ENCODE measurements around the gene IGSF5.
"Not testable (repeated sequence)": the region's sequence is repeated elsewhere in the genome, so short reads cannot be mapped to it uniquely, and the experiment has no call there.

Gene IGSF5

DNA sequence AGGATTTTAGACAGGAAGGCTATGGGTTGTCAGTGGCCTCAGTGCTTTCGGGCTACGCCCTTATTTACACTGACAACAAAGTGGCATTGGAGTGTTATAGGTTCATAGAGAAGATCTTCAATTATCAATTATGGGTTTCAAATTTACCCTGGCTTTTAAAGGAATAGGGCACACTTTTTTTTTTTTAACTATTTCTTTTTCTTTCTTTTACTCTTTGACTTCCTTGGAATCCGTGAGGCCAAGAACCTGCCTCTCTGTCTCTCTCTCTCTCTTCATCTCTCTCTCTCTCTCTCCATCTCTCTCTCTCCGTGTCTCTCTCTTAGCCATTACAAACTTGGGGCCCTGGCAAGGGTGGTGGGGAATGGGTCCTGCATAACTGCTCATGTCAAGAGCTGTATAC lies at the start of gene IGSF5:
IGSF5 (plus strand) TSS at position 301 of the 400 bp plus-strand sequence. CDS start 327 bp downstream, outside the sequence.
- DNase-seq (ENCODE audit: low read depth), result not testable (repeated sequence)

DNA sequence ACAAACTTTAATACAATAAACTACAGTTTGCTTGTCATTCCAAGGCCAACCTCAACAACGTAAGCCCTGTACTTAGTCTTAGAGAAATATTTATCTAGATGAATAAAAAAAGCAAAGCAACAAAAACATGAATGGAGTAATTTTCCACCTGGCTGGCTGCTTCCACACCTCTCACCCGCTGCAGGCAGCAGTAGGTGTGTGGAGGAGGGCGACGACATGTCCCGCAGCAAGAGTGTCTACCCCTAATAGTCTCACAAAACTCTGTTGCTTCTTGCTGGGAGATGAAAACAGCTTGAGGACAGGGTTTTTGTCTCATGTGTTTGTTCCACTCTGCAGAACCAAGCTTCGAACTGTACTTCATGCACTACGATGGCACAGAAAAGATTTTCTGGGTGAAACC lies 48.8 kb upstream of the IGSF5 start:
- no peak for DNase-seq (ENCODE audit: low read depth)

DNA sequence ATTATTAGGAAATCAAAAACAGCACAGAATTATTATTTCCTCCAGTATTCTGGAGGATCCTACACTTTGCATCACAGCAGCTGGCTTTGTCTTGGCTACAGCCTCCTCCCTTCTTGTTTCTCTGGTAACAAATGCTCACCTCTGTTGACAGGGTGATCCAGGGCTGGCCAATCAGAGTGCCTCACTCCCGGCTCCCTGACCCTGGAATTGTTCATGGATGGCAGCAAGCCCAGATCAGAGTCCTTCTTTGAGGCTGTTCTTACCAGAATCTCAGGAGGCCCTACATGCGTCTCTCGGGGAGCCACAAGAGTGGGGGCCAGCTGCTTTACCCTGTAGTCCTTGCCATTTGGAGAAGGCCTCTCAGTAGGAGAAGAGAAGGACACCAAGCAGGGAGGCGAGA lies 48.4 kb upstream of the IGSF5 start:
- DNase-seq (ENCODE audit: low read depth), result no peak

DNA sequence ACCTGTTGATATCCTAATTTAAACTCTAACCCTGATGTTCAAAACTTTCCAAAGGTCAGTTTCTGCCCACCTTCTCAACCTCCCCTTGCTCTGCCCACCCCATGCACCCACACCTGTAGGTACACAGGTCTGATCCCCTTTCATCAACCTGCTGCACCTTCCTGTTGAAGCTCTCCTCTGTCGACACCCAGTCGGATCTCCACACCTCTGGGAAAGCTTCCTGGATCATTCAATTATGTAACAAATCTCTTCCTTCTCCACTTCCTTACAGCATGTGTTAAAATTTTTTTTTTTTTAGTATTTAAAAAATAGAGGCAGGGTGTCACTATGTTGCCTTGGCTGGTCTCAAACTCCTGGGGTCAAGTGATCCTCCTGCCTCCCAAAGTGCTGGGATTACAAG lies 44.7 kb upstream of the IGSF5 start:
- DNase-seq (ENCODE audit: low read depth), result no peak

DNA sequence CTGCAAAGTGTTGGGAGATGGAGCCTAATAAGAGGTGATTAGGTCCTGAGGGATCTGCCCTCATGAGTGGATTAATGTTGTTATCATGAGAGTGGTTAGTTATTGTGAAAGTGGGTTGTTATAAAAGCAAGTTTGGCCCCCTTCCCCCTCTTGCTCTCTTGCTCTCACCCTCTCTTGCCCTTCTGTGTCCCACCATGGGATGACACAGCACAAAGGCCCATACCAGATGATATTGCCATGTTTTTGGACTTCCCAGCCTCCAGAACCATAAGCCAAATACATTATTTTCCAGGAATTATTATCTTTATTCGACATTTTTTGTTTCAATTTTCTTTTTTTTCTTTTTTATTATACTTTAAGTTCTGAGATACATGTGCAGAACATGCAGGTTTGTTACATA lies 41.4 kb upstream of the IGSF5 start:
- DNase-seq (ENCODE audit: low read depth), result no peak

DNA sequence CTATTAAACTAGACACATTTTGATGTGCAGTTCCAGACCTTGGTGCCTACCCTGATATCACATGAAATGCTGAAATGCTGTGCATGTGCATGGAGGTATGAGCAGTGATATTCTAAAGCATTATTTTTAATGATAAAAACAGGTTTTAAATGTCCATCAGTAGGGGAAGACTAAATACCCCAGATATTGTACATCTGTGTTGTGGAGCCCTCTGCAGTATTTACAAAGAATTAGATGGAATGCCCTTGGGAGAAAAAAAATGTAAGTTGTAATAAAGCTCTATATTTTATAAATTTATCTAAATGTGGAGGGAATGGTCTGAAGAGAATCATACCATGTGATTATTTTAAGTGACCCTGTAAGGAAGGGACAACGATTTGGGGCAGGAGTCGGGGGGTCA lies 39.1 kb upstream of the IGSF5 start:
- no peak for DNase-seq (ENCODE audit: low read depth)

DNA sequence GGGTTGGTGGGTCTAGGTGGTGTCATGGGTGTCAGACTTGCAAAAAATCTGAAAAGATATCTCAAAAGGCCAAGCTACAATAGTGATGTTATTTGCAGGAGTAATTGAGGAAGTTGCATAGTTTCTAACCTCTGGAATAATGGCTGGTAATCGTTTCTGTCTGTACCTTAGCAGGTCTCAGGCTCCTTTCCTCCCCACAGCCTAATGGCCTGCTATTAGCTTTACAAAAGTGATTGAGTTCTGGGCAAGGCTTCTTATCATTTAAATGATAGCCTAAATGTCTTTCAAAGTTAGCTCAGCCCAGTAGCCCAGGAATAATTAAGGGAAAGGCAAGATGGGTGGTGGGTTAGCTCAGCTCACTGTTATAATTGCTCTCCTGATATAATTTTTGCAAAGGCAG lies 37.7 kb upstream of the IGSF5 start:
- no peak for DNase-seq (ENCODE audit: low read depth)

DNA sequence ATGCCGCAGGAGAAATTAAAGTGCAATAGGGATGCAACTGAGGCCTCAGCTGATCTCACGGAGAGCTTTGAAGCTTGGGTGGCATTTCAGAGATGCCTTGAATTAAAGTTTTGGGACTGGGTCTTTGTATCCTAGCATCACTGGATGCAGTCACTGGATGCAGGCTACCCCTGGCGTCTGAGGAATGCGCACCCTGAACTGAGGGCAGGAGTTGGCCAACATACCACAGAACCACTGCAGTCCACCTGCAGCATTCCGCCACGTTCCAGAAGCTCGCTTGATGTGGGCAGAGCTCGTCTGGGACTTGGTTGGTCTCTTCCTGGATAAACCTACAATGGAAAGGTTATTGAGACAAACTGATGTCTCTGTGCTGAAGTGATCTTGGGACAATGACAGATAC lies 34.1 kb upstream of the IGSF5 start:
- DNase-seq (ENCODE audit: low read depth), result no peak

DNA sequence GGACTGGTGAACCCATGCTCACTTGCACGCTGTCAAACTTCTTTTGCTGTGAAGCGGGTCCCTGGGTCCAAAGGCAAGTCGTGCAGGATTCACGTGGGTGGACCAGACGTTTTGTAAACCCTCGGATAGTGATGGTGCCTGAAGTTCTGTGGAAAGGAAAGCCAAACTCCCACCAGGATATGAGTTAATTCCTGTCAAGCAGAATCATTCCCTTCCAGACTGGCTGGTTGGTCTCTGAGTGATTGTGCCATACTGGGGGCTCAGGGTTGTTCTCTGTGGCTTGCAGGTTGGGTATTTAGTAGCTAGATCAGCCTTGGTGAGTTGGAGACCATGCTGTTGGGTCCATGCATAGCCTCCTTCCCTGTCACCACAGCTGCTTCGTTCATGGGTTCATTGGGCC lies 32.7 kb upstream of the IGSF5 start:
- DNase-seq (ENCODE audit: low read depth), result no peak

DNA sequence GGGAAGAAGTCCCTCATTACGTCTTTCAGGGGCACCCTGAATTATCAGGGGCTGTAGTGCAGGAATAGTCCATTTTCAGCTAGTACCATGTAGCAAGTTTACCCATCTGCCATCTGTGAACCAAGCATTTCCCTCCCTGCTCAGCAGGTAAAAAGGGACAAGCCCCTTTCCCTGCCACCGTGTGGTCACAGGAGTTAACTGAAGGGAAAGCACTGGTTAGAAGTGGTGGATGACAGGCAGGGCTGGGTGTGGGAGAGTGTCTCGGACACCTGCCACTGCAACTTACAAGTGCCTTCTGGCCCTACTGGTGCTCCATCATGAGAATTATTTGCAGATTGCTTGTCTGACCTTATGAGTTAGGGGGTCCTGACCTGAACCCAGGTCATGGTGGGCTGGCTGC lies 32.0 kb upstream of the IGSF5 start:
- DNase-seq (ENCODE audit: low read depth), result no peak

DNA sequence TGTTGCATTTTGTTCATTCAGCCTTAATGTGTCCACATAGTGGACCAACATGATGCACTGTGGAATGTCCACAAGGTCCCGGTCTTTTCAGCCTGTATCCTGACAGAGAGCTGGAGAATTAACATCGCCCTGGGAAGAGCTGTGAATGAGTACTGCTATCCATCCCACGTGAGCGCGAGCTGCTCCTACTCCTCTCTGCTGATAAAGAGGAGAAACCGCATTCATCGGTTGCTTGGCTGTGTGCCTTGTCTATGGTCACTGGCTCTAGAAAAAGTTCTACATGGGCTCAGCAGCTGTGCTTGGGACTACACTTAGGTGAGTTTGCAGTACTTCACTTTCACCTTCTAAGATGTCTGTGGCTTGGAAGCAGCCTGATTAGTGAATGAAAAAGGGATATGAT lies 31.1 kb upstream of the IGSF5 start:
- no peak for DNase-seq (ENCODE audit: low read depth)

DNA sequence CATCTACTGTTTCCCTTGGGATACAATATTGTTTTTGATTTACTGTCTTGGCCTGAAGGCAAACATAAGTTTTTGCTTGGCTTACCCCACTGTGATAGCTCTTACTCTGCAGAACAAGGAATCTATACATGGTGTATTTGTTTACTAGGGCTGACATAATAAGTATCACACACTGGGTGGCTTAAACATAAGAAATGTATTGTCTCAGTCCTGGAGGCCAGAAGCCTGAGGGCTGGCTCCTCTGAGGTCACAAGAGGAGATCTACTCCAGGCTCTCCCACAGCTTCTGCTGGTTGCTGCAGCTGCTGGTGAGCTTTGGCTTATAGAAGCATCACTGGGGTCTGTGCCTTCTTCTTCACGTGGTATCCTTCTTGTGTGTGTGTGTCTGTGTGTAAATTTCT lies 30.7 kb upstream of the IGSF5 start:
- DNase-seq (ENCODE audit: low read depth), result no peak

DNA sequence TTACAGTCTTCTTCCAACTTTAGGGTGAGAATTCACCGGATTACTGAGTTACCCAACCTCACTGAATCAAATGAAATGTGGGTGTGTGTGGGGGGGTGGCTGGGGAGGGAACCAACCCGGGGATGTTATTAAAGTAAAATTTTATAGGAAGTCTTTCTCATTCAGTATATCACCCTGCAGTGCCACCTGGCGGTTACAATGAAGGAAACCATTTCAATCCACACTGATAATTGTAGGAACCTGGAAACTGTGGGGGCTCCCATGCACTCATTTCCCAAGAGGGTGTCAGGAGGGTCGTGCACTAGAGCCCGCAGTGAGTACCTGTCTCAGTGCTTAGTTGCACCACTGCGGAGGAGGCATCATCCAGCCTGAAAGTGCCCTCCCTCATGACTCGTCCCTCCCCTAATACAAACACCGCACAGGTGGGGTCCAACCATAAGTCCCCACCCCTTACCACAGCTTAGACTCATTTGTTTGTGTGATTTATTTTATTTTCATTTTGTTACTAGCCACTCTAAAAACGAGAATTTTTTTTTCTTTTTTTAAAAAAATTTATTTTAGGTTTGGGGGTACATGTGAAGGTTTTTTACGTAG lies 29.1 kb upstream of the IGSF5 start:
- DNase-seq (ENCODE audit: low read depth), result peak; percentile 1

DNA sequence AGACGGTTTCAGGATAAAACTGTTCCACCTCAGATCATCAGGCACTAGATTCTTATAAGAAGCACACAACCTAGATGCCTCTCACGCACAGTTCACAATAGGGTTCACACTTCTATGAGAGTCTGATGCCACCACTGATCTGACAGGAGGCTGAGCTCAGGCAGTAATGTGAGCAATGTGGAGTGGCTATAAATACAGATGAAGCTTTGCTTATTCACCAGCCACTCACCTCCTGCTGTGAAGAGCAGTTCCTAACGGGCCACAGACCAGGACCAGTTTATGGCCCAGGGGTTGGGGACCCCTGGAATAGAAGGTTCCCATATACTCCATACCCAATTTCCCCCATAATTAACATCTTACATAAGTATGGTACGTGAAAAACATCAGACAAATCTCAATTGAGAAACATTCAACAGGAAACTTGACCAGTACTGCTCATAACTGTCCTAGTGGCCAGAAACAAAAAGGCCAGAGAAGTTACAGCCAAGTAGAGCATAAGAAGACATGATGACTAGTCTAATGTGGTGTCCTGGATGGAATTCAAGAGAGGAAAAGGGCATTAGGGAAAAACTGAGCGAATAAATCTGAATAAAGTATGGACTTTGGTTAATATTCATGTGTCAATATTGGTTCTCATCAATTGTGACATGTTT lies 24.7 kb upstream of the IGSF5 start:
- no peak for DNase-seq (ENCODE audit: low read depth)

DNA sequence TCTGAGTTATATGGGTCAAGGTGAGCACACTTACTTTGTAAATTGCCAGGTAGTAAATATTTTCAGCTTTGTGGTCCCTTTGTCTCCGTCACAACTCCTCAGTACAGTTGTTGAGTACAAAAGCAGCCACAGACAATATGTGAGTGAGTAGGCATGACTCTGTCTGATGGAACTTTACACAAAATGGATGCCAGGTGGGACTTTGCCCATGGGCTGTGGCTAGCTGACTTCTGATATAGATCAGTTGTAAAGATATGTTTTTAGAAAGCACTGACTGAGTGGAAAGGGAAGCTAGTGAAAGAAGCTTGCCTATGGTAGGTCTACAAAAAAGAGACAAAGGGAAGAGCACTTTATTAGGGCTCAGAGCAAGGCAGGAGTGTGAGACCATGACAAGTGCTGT lies 23.1 kb upstream of the IGSF5 start:
- no peak for DNase-seq (ENCODE audit: low read depth)

DNA sequence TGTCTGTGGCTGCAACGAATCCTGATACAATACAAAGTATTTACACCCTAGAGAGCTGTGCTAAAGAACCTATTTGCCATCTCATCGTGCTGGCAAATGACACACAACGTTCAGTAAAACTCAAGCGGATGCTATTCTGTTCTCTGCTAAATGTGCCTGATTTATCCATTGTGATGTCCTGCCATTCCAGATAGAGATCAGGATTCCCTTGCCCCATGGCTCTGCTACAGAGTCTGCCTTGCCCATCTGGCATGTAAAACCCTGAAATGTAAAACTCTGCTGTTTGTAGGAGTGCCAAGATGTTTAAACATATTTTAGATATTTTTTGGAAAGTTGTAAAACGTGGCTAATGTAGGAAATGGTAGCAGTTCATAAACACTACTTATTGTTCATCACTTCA lies 20.0 kb upstream of the IGSF5 start:
- no peak for DNase-seq (ENCODE audit: low read depth)

DNA sequence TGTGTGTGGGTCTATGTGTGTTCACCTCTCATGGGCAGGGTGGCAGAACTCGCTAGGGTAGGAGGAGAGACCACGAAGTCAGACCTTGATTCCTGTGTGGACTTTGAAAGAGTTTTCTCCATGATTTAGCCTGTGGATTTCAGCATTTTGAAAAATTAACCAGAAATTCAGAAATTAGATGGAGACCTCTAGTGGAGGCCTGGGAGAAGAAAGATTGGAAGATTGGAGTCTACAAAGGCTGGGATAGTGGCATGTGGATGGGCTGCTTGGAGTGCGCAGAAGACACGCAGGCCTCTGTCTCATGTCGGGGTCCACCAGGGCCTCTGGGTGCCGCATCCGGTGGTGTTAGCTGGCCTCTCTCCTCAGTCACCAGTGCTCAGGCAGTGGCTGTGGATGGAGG lies 18.9 kb upstream of the IGSF5 start:
- DNase-seq (ENCODE audit: low read depth), result no peak

DNA sequence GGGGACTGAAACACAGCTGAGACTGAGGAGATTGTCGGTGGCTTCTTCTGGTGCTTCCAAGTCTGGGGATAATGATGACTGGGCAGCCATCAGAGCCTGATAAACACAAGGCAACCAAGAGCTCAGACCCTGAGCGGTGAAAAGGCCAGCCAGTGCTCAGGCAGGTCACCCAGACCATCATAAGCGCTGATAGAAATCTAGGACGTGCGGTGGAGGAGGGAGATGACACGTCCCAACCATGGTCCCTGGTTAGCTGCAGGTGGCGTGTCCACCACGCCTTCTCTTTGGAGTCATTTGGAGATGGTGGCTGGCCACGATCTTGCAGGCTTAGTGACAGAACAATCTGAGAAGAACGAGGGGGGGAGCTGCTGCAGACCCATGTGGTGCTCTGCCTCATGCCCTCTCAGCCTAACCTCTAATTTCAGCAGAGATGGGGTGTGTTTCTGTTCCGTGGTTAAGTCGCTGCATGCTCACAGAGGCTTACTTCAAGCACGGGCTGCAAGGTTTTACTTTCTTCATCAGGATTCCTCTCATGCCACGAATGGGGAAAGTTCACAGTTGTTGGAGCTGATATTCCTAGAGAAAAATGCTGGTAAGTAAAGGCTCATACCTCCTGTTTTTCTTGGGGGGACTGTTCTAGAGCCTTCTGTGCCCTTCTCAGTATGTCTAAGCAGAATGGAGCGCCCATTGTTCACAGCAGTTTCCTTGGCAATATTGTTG lies 17.4 kb upstream of the IGSF5 start:
- DNase-seq (ENCODE audit: low read depth), result no peak

DNA sequence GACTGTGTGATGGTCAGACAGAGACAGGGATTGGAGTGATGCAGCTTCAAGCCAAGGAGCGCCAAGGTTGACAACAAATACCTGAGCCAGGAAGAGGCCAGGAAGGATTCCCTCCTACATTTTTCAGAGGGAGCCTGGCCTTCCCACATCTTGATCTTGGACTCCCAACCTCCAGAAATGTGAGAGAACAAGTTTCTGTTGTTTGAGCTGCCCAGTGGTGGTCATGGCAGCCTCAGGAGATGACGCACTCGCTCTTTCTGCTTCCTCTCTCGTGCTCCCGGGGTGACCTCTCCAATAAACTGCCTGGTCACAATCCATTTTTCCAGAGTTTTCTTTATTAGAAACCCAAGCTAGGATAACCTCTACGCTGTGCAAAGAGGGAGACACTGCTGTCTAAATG lies 16.6 kb upstream of the IGSF5 start:
- no peak for DNase-seq (ENCODE audit: low read depth)

DNA sequence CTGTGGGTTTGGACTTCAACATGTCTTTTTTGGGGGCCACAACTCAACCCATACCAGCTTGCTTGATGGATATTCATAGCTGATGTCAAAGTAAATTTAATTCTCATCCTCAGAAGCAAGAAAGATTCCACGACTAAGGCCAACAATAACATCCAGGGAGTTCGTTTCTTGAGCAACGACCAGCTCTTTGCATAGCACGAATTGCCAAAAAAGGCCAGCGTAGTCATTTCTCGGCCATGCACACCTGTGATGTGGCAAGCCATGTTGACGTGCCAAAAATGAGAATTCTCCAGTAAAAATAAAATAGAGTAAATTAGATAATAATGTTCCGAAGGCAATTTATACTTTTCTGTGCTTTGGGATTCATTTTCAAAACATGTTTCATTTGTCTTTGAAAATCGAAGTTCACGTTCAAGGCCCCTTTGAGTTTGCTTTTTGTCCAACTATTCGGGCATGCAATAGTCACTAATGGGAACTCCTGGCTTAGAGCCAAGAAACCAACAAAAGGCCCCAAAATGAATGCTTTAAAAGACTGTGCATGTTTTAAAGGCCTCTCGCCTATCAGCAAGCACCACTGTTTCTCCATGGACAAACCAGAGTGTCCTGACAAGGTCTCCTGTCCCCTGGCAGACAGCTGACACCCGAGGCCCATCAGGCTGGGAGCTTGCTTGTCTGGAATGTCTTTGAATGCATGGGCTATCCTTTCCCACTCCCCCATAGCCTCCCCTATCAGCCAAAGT lies 14.4 kb upstream of the IGSF5 start:
- DNase-seq (ENCODE audit: low read depth), result no peak

DNA sequence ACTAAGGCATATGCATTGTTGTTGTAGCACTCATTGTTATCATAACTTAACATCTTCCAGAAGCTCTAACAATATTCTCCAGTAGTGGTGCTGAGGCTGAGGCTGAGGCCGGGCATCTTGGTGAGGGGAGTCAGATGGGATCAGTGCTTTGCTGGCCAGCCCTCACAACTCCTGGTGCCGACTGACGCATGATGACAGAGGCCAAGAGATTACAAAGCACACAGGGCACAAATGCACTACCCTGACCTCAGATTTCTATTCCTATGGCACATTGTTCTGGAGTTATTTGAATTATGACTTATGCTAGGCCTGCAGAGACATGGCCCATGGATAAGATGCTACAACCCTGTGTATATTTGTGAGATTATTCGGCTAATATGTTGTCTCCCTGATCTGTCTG lies 8.3 kb upstream of the IGSF5 start:
- DNase-seq (ENCODE audit: low read depth), result no peak

DNA sequence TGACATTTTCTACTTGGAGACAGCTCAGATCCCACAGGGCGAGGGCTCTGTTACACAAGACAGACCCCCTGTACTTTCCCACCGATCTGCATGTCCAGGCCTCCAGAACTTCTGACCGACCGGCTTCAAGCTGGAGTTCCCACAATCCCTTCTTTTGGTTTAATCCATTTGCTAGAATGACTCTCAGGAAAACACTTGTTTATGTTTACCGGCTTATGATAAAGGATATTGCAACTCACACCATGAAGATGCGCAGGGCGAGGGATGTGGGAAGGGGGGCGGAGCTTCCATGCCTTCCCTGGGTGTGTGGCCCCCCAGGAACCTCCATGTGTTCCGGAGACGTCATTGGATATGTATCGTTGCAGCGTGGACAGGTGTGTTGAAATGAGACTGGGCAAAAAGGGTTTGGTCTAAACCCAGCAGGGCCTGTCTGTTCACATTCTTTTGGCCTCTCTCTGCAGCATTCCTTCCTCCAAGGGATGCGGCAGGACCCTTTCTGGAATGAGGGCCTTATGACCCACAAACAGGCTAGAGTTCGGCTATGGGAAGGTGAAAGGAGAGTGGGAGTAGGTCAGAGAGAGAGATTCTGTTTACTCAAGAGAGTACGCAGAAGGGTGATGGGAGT lies 7.5 kb upstream of the IGSF5 start:
- no peak for DNase-seq (ENCODE audit: low read depth)

DNA sequence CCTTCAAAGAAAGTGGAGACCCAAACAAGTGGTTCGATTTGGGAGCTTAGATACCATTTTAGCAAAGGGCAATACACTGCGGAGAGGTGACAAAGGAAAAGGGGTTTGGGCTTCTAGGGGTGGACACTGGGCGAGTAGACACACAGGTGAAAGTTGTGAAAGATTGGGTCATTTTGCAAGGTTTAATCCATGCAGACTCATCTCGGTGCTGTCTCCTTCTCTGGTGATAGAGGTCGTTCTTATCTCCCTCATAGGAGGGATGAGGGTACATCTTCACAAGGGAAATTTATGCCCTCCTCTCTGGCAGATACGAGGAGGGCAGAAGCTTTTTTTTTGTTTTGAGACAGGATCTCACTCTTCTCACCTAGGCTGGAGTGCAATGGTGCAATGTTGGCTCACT lies 6.4 kb upstream of the IGSF5 start:
- no peak for DNase-seq (ENCODE audit: low read depth)
